ENCODE results near the gene SUGP2. TPM values are rescaled to one million over a fixed set of nuclear protein-coding genes. Genes with fewer than 3 reads are reported as not detected.

The SUGP2 gene
- total RNA-seq, 1 experiment from 2014 or later, result 112 TPM

DNA sequence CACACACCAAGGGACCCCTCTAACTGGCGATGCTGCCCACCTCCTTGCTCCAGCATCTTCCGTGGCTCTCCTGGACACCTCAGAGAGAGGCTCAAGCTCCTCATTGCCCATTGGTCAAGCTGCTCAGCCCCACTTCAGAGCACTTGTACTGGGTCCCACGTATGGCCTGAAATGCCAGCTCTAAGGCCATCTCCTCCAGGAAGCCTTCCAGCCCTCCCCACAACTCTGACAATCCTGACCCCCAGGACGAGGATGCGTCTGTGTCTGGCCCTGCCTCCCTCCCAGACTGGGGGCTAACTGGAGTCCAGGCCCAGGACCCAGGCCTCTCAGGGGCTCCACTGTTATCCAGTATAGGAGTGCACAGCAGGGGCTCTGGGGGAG lies 84.4 kb downstream of the SUGP2 start:
- Histone ChIP-seq H3K27me3 (ENCODE audit: control insufficient read depth, insufficient read depth, low read length) (no peaks in the 10 kb centered on the region), H3K4me1 (ENCODE audit: control insufficient read depth, insufficient read depth, low read length) (peaks cover 2% of the 10 kb centered on the region; the same call in 1 of the 2 replicates), H3K9me3 (ENCODE audit: control insufficient read depth, insufficient read depth, low read depth, low read length) (no peaks in the 10 kb centered on the region), H3K36me3 (ENCODE audit: control insufficient read depth, insufficient read depth, low read length) (no peaks in the 10 kb centered on the region), H3K4me3 (ENCODE audit: low read depth in 2 of 2, low read length in 2 of 2) (no peak overlapping the region), H3K27ac (ENCODE audit: low read length) (no peak overlapping the region)
- DNase-seq (ENCODE audit: low read depth, low spot score) (no peak), ATAC-seq (no peak)
- intact Hi-C loops (cut with micrococcal nuclease; ENCODE audit: unreplicated experiment), result no loop called here
- POLR2A ChIA-PET, result no interaction called here
- BruUV-seq (replicated peaks), result no TSS peak
- TF ChIP-seq POLR2AphosphoS5 (IDR thresholded peaks at IDR 0.05; ENCODE audit: low read depth, low read length) (no peak), TCF7L2 (IDR thresholded peaks at IDR 0.05; ENCODE audit: low read depth, low read length) (no peak), SIN3A (IDR thresholded peaks at IDR 0.05; ENCODE audit: borderline replicate concordance, insufficient read depth, low read depth, low read length) (no peak)
- TF ChIP-seq, protein P1, sequence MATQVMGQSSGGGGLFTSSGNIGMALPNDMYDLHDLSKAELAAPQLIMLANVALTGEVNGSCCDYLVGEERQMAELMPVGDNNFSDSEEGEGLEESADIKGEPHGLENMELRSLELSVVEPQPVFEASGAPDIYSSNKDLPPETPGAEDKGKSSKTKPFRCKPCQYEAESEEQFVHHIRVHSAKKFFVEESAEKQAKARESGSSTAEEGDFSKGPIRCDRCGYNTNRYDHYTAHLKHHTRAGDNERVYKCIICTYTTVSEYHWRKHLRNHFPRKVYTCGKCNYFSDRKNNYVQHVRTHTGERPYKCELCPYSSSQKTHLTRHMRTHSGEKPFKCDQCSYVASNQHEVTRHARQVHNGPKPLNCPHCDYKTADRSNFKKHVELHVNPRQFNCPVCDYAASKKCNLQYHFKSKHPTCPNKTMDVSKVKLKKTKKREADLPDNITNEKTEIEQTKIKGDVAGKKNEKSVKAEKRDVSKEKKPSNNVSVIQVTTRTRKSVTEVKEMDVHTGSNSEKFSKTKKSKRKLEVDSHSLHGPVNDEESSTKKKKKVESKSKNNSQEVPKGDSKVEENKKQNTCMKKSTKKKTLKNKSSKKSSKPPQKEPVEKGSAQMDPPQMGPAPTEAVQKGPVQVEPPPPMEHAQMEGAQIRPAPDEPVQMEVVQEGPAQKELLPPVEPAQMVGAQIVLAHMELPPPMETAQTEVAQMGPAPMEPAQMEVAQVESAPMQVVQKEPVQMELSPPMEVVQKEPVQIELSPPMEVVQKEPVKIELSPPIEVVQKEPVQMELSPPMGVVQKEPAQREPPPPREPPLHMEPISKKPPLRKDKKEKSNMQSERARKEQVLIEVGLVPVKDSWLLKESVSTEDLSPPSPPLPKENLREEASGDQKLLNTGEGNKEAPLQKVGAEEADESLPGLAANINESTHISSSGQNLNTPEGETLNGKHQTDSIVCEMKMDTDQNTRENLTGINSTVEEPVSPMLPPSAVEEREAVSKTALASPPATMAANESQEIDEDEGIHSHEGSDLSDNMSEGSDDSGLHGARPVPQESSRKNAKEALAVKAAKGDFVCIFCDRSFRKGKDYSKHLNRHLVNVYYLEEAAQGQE (IDR thresholded peaks at IDR 0.05; ENCODE audit: insufficient read depth in 1 of 2, low read depth in 2 of 2, low read length in 1 of 2), result no peak
- TF ChIP-seq, protein P2, sequence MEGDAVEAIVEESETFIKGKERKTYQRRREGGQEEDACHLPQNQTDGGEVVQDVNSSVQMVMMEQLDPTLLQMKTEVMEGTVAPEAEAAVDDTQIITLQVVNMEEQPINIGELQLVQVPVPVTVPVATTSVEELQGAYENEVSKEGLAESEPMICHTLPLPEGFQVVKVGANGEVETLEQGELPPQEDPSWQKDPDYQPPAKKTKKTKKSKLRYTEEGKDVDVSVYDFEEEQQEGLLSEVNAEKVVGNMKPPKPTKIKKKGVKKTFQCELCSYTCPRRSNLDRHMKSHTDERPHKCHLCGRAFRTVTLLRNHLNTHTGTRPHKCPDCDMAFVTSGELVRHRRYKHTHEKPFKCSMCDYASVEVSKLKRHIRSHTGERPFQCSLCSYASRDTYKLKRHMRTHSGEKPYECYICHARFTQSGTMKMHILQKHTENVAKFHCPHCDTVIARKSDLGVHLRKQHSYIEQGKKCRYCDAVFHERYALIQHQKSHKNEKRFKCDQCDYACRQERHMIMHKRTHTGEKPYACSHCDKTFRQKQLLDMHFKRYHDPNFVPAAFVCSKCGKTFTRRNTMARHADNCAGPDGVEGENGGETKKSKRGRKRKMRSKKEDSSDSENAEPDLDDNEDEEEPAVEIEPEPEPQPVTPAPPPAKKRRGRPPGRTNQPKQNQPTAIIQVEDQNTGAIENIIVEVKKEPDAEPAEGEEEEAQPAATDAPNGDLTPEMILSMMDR (IDR thresholded peaks at IDR 0.05), result no peak
- in situ Hi-C loops (cut with HindIII; ENCODE audit: low pct_unique_long_range_greater_than_20kb, low sequenced_read_pairs), result no loop called here
- CTCF ChIA-PET, result no interaction called here

DNA sequence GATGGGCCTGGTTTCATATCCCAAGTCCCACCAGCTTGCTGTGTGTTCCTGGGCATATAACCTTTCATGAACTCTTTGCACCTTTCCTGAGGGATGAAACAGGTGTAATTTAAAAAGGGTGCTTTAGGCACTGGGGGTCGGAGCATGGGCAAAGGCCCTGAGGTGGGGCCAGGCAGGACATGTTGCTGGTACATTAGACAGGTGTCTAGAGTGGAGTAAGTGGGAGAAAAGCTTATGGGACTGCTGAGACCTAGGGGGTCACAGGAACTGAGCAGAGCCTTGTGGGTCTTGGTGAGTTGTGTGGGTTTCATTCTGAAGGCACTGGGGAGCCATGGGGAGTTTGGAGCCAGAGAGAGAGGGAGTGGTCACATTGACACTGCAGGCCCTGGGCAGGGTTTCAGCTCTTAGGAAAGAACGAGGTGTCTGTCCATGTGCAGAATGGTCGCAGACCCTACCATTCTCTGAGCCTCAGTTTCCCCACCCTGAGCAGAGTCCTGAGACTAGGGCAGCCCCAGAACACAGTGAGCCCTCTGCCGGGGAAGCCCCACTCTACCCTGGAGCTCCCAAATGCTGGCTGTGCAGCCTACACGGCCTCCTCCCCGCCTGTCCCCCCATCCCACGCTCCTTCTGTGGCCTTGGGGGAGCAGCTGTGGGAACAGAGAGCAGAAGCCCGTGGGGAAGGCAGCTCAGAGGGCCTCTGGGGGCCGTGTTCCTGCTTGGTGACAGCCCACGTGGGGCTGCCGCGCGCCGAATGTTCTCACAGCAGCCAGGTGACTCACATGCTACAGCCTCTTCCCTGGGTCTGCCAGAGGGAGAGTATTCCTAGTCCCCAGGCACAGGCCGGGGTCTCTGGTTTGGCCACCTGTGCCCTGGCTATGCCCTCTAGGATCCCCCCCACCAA lies 85.0 kb downstream of the SUGP2 start:
- Histone ChIP-seq H3K4me1 (ENCODE audit: control insufficient read depth, insufficient read depth, low read length) (peaks cover 2% of the 10 kb centered on the region; the same call in 1 of the 2 replicates), H3K36me3 (ENCODE audit: control insufficient read depth, insufficient read depth, low read length) (no peaks in the 10 kb centered on the region), H3K9me3 (ENCODE audit: control insufficient read depth, insufficient read depth, low read depth, low read length) (no peaks in the 10 kb centered on the region), H3K27ac (ENCODE audit: low read length) (no peak overlapping the region), H3K27me3 (ENCODE audit: control insufficient read depth, insufficient read depth, low read length) (no peaks in the 10 kb centered on the region), H3K4me3 (ENCODE audit: low read depth in 2 of 2, low read length in 2 of 2) (no peak overlapping the region)
- ATAC-seq (0 out of 2 replicates have a peak, but pooled peaks have one; percentile 24), DNase-seq (ENCODE audit: low read depth, low spot score) (no peak)
- CTCF ChIA-PET, result no interaction called here
- in situ Hi-C loops (cut with HindIII; ENCODE audit: low pct_unique_long_range_greater_than_20kb, low sequenced_read_pairs) (no loop called here), intact Hi-C loops (cut with micrococcal nuclease; ENCODE audit: unreplicated experiment) (no loop called here)
- POLR2A ChIA-PET, result no interaction called here
- BruUV-seq (replicated peaks), result no TSS peak
- TF ChIP-seq POLR2AphosphoS5 (IDR thresholded peaks at IDR 0.05; ENCODE audit: low read depth, low read length), result no peak
- TF ChIP-seq, protein P2 (IDR thresholded peaks at IDR 0.05), result no peak
- no peak for TF ChIP-seq TCF7L2 (IDR thresholded peaks at IDR 0.05; ENCODE audit: low read depth, low read length)
- TF ChIP-seq SIN3A (IDR thresholded peaks at IDR 0.05; ENCODE audit: borderline replicate concordance, insufficient read depth, low read depth, low read length), result no peak
- TF ChIP-seq, protein P1 (IDR thresholded peaks at IDR 0.05; ENCODE audit: insufficient read depth in 1 of 2, low read depth in 2 of 2, low read length in 1 of 2), result no peak
